DND-41 (cell line): Measurements from ENCODE around the gene SLC1A7.

Experiments used
- CTCF ChIP-seq: IDR thresholded peaks from 2 replicates; pipeline ENCODE4 v1.5.1; 2012; ENCODE audit warnings: borderline replicate concordance, low read length, moderate library complexity, mild to moderate bottlenecking; ENCODE audit not compliant: poor library complexity, severe bottlenecking; ENCODE audit errors: extremely low read depth
- EZH2 ChIP-seq: IDR thresholded peaks from 3 replicates; pipeline ENCODE4 v1.6.1; 2012; ENCODE audit warnings: borderline replicate concordance, low read depth, mild to moderate bottlenecking, moderate library complexity, low read length, inconsistent platforms; ENCODE audit not compliant: severe bottlenecking

- TF ChIP-seq EZH2 = no peak
- TF ChIP-seq CTCF = no peak
These were observed 63.9 kb downstream of the SLC1A7 start for GRCh38 chr1:53078333-53079101.
